ENCODE measurements around the gene ZIC1.

The ZIC1 gene

DNA sequence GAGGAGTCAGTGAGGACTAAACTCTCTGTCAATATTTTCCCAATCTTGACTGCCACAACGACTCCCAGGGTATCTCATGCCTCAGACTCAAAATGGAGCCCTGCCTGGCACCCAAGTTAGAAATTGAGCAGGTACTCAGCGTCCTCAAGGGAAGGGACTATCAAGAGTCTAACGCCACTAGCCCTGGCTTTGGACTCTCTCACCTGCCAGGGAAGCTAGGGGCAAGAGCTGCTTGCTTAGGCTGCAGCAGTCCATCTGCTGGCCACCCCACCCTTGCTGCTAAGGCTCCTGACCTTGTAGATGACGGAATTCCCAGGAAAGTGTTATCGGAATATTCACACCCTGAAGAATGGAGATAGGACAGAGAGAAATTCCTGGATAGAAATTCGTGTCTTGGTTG, 35.9 kb upstream of the ZIC1 start:
- TF ChIP-seq MYC (IDR thresholded peaks at IDR 0.05; ENCODE audit: low read depth, low read length) (no peak), POLR2A (IDR thresholded peaks at IDR 0.05; ENCODE audit: extremely low read depth, insufficient read length) (no peak), MAX (IDR thresholded peaks at IDR 0.05; ENCODE audit: low read depth, low read length) (no peak)
- TF ChIP-seq, protein P1, sequence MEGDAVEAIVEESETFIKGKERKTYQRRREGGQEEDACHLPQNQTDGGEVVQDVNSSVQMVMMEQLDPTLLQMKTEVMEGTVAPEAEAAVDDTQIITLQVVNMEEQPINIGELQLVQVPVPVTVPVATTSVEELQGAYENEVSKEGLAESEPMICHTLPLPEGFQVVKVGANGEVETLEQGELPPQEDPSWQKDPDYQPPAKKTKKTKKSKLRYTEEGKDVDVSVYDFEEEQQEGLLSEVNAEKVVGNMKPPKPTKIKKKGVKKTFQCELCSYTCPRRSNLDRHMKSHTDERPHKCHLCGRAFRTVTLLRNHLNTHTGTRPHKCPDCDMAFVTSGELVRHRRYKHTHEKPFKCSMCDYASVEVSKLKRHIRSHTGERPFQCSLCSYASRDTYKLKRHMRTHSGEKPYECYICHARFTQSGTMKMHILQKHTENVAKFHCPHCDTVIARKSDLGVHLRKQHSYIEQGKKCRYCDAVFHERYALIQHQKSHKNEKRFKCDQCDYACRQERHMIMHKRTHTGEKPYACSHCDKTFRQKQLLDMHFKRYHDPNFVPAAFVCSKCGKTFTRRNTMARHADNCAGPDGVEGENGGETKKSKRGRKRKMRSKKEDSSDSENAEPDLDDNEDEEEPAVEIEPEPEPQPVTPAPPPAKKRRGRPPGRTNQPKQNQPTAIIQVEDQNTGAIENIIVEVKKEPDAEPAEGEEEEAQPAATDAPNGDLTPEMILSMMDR (IDR thresholded peaks at IDR 0.05; ENCODE audit: low read depth, low read length): no peak
- DNase-seq (ENCODE audit: low read depth): no peak

GRCh38 chr3:147377412-147378367, 31.5 kb upstream of the ZIC1 start:
- no peak overlapping the region for H3K4me3 ChIP-seq (ENCODE audit: low read depth, low read length)
- DNase-seq (ENCODE audit: low read depth): no peak
- no peak for TF ChIP-seq POLR2A (IDR thresholded peaks at IDR 0.05; ENCODE audit: extremely low read depth, insufficient read length)

More for the DNA sequence above, 35.9 kb upstream of the ZIC1 start:
- no peak overlapping the region for H3K4me3 ChIP-seq (ENCODE audit: low read depth, low read length)

- TF ChIP-seq MYC (IDR thresholded peaks at IDR 0.05; ENCODE audit: low read depth, low read length) (no peak), MAX (IDR thresholded peaks at IDR 0.05; ENCODE audit: low read depth, low read length) (no peak), POLR2A (IDR thresholded peaks at IDR 0.05; ENCODE audit: extremely low read depth, insufficient read length) (no peak)
- TF ChIP-seq, protein P1 (IDR thresholded peaks at IDR 0.05; ENCODE audit: low read depth, low read length): no peak
- no peak overlapping the region for H3K4me3 ChIP-seq (ENCODE audit: low read depth, low read length)
- no peak for DNase-seq (ENCODE audit: low read depth)
Measured at GRCh38 chr3:147379651-147380050, 29.5 kb upstream of the ZIC1 start.

- TF ChIP-seq, protein P1 (IDR thresholded peaks at IDR 0.05; ENCODE audit: low read depth, low read length): no peak
- TF ChIP-seq MAX (IDR thresholded peaks at IDR 0.05; ENCODE audit: low read depth, low read length): no peak
- TF ChIP-seq MYC (IDR thresholded peaks at IDR 0.05; ENCODE audit: low read depth, low read length): no peak
- TF ChIP-seq POLR2A (IDR thresholded peaks at IDR 0.05; ENCODE audit: extremely low read depth, insufficient read length): no peak
- no peak overlapping the region for H3K4me3 ChIP-seq (ENCODE audit: low read depth, low read length)
- no peak for DNase-seq (ENCODE audit: low read depth)
Measured at GRCh38 chr3:147380387-147380951, 28.7 kb upstream of the ZIC1 start.

DNA sequence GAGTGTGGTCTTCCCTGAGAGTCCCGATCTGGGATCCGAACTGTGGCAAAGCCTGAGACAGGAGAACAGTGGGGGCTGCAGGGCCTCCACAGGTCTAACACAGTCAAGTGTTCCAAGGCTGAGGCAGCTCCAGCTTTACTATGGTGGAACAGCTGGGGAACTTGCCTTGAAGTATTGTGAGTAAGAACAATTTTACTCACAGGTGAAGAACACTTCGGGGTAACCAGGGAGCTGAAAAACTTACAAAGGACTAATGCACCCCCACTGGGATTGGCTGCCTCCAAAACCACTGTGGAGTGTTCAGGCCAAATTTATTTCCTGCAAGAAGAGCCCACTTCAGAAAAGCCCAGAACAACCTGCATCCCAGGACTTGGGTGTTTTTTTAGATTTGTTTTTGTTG, 28.2 kb upstream of the ZIC1 start:
- no peak overlapping the region for H3K4me3 ChIP-seq (ENCODE audit: low read depth, low read length)
- DNase-seq (ENCODE audit: low read depth): no peak
- TF ChIP-seq MYC (IDR thresholded peaks at IDR 0.05; ENCODE audit: low read depth, low read length): no peak
- no peak for TF ChIP-seq POLR2A (IDR thresholded peaks at IDR 0.05; ENCODE audit: extremely low read depth, insufficient read length)
- TF ChIP-seq, protein P1 (IDR thresholded peaks at IDR 0.05; ENCODE audit: low read depth, low read length): no peak
- no peak for TF ChIP-seq MAX (IDR thresholded peaks at IDR 0.05; ENCODE audit: low read depth, low read length)

DNA sequence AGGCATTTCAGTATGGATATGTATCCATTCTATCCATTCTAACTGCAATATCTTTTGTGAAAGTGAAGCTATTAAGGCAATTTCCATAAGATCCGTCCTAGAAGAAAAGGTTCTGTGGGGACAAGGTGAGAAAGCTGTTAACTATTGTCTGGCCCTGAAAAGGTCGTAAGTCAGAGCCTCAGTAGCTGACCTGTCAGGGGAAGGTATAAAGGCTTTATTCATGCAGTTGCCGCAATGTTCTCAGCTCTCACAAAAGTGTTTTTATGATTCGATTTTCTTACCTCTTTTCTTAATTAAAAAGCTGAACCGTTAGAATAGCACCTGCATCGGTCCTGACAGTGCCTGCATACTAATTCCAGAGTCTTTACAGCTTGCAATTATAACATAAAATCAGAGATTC, 27.6 kb upstream of the ZIC1 start:
- no peak overlapping the region for H3K4me3 ChIP-seq (ENCODE audit: low read depth, low read length)
- TF ChIP-seq, protein P1 (IDR thresholded peaks at IDR 0.05; ENCODE audit: low read depth, low read length): no peak
- TF ChIP-seq MYC (IDR thresholded peaks at IDR 0.05; ENCODE audit: low read depth, low read length) (no peak), POLR2A (IDR thresholded peaks at IDR 0.05; ENCODE audit: extremely low read depth, insufficient read length) (no peak), MAX (IDR thresholded peaks at IDR 0.05; ENCODE audit: low read depth, low read length) (no peak)

More for the DNA sequence above, 27.6 kb upstream of the ZIC1 start:
- DNase-seq (ENCODE audit: low read depth): no peak
